Ectodermal cell (in vitro differentiated cells): ENCODE measurements around the gene ABCA1. TPM values are rescaled to one million over a fixed set of nuclear protein-coding genes. Genes with fewer than 3 reads are reported as not detected.
"Not testable (repeated sequence)": the region's sequence is repeated elsewhere in the genome, so short reads cannot be mapped to it uniquely, and the experiment has no call there.

Experiments used
- H3K27ac ChIP-seq: 2 replicates; pipeline ENCODE4 v1.7.0; 2013; ENCODE audit warnings: mild to moderate bottlenecking, low read depth, low read length; ENCODE audit not compliant: insufficient read depth, poor library complexity, severe bottlenecking
- H3K27me3 ChIP-seq: 2 replicates; pipeline ENCODE4 v1.7.0; 2013; ENCODE audit warnings: mild to moderate bottlenecking, low read length; ENCODE audit not compliant: insufficient read depth, control insufficient read depth, poor library complexity, severe bottlenecking
- H3K36me3 ChIP-seq: one replicate; pipeline ENCODE4 v1.7.0; 2013; ENCODE audit warnings: low read length; ENCODE audit not compliant: control insufficient read depth, insufficient read depth
- H3K4me1 ChIP-seq: one replicate; pipeline ENCODE4 v1.7.0; 2013; ENCODE audit warnings: low read length; ENCODE audit not compliant: control insufficient read depth, insufficient read depth
- H3K4me3 ChIP-seq: 2 replicates; pipeline ENCODE4 v1.7.0; 2013; ENCODE audit warnings: low read depth, low read length, control low read depth; ENCODE audit not compliant: insufficient read depth
- H3K9me3 ChIP-seq: 2 replicates; pipeline ENCODE4 v1.7.0; 2013; ENCODE audit warnings: mild to moderate bottlenecking, low read length, moderate library complexity; ENCODE audit not compliant: control insufficient read depth
- WGBS, 2 experiments: methylation state at CpG; one replicate each; pipeline ENCODE4 v1.1.7; 2013; ENCODE audit warnings: missing lambda C conversion rate in 2 of 2; 5-methylcytosine and 5-hydroxymethylcytosine counted together
- polyA plus RNA-seq, 4 experiments: library from polyadenylated mRNA; stranded (reverse); fragments of 50-300 nt; gene quantifications; one replicate each; pipeline ENCODE4 v1.2.3, GENCODE V29; 2013

ABCA1 gene, protein sequence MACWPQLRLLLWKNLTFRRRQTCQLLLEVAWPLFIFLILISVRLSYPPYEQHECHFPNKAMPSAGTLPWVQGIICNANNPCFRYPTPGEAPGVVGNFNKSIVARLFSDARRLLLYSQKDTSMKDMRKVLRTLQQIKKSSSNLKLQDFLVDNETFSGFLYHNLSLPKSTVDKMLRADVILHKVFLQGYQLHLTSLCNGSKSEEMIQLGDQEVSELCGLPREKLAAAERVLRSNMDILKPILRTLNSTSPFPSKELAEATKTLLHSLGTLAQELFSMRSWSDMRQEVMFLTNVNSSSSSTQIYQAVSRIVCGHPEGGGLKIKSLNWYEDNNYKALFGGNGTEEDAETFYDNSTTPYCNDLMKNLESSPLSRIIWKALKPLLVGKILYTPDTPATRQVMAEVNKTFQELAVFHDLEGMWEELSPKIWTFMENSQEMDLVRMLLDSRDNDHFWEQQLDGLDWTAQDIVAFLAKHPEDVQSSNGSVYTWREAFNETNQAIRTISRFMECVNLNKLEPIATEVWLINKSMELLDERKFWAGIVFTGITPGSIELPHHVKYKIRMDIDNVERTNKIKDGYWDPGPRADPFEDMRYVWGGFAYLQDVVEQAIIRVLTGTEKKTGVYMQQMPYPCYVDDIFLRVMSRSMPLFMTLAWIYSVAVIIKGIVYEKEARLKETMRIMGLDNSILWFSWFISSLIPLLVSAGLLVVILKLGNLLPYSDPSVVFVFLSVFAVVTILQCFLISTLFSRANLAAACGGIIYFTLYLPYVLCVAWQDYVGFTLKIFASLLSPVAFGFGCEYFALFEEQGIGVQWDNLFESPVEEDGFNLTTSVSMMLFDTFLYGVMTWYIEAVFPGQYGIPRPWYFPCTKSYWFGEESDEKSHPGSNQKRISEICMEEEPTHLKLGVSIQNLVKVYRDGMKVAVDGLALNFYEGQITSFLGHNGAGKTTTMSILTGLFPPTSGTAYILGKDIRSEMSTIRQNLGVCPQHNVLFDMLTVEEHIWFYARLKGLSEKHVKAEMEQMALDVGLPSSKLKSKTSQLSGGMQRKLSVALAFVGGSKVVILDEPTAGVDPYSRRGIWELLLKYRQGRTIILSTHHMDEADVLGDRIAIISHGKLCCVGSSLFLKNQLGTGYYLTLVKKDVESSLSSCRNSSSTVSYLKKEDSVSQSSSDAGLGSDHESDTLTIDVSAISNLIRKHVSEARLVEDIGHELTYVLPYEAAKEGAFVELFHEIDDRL (N-terminal part only)
- polyA plus RNA-seq (2013, experiment 1 of 4) = 7.8 TPM
- 14.2 TPM for polyA plus RNA-seq (2013, experiment 2 of 4)
- polyA plus RNA-seq (2013, experiment 3 of 4) = 8.0 TPM
- polyA plus RNA-seq (2013, experiment 4 of 4) = 11.2 TPM

DNA sequence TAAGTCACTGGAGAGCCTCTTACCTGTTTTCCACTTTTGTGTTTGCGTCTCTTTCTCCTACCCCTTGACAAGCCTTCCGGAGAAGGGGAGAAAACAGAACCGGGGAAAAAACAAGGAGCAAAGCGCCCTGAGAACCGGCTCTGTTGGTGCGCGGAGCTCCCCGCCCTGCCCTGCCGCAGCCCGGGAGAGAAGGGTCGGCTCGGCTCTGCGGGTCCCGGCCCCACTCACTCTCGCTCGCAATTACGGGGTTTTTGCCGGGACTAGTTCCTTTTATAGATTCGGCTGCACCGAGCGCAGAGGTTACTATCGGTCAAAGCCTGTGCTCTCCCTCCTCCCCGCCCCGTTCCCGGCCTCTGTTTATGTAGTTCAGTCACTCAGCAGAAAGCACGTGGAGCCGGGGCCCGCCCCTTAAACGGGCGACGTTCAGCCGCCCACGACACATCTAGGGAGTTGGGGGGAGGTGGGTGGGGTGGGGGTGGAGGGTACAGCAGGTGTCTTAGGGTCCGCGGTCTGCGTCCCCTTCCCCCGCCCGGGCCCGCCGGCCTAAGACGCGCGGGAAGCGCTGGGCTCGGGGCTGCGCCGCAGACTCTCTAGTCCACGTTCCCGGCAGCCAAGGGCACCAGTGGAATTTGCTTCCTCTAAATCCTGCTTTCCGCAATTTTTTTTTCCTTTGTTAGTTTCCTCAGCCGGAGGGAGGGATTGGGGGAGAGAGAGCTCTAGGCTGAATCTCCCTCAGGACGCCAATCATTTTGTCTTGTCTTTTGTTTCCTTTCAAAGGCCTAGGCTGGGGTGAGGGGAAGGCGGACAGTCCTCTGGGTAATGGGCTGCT lies at the start of gene ABCA1:
ABCA1 (minus strand) TSS at position 244 of the 829 bp plus-strand sequence. CDS start 24,476 bp downstream, outside the sequence.
- H3K36me3 ChIP-seq = no peaks in the 10 kb centered on the region
- H3K9me3 ChIP-seq = no peaks in the 10 kb centered on the region
- peak within 1 kb of the TSS; percentile 83 for H3K4me3 ChIP-seq
- WGBS, 2 experiments = 0 to 1% methylated on average over 52 to 53 of the region's 53 CpGs
- H3K27ac ChIP-seq = peak within 1 kb of the TSS; percentile 69
- H3K4me1 ChIP-seq = no peaks in the 10 kb centered on the region
- H3K27me3 ChIP-seq = no peaks in the 10 kb centered on the region

DNA sequence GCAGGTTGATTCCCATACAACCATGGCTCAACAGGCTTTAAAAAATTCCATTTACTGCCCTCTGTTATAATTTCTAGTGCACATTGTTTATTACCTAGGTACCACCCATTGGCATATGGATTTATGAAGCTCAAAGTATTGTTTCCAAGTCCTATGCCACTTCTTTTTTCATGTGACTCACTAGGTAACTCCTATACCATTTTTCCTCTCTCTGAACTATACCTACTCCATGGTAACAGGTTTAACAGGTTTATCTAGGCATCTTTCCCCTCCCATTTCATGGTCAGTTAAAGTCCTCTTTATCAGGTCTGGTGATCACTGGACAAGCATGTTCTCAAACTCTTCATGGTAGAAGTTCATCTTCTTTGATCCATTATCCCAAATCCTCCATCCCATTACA lies 49.6 kb upstream of the ABCA1 start:
- Histone ChIP-seq H3K4me1 (no peaks in the 10 kb centered on the region), H3K9me3 (no peaks in the 10 kb centered on the region), H3K27ac (no peak overlapping the region), H3K27me3 (no peaks in the 10 kb centered on the region), H3K4me3 (no peak overlapping the region), H3K36me3 (no peaks in the 10 kb centered on the region)

DNA sequence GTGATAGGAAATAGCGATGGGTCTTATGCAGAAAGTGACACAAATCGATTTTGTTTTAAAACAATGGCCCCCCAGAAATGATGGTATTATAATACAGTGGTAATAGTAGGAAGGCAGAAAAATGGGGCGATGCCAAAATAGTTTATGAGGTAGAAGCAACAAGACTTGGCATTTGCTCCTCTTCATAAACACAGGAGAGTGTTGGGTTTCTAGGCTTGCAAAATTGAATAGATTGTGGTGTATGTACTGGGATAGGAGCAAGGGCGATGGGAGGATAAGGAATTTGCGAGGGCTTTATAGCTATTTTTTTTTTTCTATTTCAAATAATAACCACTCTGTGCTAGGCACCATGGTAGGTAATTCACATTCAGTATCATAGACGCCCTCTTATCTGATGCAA lies 49.2 kb upstream of the ABCA1 start:
- 94 to 97% methylated on average over 4 to 6 of the region's 6 CpGs for WGBS, 2 experiments
- H3K4me1 ChIP-seq = no peaks in the 10 kb centered on the region
- H3K27ac ChIP-seq = no peak overlapping the region
- H3K36me3 ChIP-seq = no peaks in the 10 kb centered on the region
- no peak overlapping the region for H3K4me3 ChIP-seq
- no peaks in the 10 kb centered on the region for H3K9me3 ChIP-seq
- H3K27me3 ChIP-seq = no peaks in the 10 kb centered on the region

DNA sequence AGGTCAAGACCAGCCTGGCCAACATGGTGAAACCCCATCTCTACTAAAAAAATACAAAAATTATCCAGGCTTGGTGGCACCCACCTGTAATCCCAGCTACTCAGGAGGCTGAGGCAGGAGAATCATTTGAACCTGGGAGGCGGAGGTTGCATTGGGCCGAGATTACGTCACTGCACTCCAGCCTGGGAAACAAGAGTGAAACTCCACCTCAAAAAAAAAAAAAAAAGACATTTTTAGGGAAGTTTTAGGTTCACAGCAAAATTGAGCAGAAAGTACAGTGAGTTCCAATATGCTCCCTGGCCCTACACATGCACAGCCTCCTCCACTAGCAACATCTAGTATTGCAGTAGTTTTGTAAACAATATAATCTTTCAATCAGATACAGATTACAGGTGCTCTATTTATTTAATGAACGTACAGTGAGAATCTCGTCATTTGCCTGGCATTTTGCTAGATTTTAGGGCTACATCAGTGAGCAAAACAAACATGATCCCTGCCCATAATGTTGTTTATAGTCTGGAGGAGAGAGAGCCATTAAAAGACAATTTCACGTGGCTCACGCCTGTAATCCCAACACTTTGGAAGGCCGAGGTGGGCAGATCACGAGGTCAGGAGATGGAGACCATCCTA lies 48.1 kb upstream of the ABCA1 start:
- H3K36me3 ChIP-seq, H3K27ac ChIP-seq, H3K4me3 ChIP-seq, H3K27me3 ChIP-seq, H3K4me1 ChIP-seq, H3K9me3 ChIP-seq: not testable (repeated sequence)
- WGBS, 2 experiments = 82 to 83% methylated on average over 9 of the region's 9 CpGs

DNA sequence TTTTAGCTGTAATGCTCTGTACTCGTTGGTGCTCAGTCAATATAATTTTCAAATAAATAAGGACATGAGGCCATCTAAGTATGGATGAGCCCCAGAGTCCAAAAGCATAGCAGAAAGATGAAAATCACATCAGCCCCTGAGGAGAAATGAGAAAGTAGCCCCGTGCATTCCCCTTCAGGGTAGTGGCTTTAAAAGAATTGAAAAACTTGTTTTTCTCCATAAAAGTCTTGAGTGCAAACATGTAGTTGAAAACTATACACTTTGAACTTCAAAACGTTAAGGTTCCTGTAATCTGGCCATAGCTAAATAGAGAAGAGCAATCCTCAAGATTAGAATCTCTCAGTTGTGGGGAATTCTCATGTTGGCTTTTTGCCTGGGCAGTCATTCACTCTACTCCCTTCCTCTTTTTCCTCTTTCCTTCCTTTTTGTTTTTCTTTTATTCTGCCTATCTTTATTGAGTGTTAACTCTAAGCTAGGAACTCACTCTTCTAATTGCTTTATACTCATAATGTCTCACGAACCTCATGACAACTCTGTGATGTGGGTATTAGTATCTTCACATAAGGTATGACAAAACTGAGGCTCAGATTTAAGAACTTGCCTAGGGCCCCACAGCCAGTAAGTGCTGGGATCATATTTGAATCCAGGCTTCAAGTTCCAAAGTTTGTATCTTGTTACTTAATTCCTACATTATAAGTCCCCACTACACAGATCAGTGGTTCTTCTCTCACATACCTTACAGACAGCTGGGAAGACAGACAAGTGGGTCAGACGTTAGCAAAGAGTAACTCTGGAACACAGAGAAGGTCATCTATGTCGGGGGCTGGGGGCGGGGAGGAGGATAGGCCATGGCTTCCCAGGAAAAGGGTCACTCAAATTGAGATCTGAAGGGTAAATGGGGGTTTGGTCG lies 46.4 kb upstream of the ABCA1 start:
- Histone ChIP-seq H3K27ac (no peak overlapping the region), H3K4me1 (peaks cover 4% of the 10 kb centered on the region), H3K4me3 (no peak overlapping the region), H3K9me3 (no peaks in the 10 kb centered on the region), H3K36me3 (no peaks in the 10 kb centered on the region), H3K27me3 (no peaks in the 10 kb centered on the region)
- 82% methylated on average over 8 of the region's 8 CpGs for WGBS, 2 experiments

DNA sequence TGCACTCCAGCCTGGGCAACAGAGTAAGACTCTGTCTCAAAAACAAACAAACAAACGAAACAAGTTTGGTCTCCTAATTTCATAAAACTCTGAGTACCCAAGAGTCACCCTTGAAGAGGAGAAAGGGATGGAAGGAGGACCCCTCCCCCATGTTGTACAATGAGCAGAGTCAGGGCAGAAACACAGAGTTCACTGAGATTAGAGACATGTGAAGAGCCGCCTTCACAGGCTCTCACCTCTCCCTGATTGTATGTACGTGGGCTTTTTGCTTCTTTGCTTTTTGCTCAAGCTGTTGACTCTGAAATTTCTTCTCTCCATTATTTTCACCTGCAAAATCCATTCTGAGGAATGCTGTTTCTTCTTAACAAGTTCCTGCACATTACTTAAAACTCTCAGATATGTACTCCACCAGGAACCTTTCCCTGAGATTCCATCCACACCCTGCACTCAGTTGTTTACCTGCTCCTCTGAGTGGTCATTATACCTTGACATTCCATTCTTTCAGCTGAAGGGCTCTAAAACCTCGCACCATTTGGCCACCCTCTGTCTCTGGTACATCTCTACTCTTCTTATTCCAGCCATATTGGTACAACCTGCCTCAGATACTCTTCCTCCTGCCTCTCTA lies 44.4 kb upstream of the ABCA1 start:
- H3K4me3 ChIP-seq = no peak overlapping the region
- H3K27ac ChIP-seq = no peak overlapping the region
- no peaks in the 10 kb centered on the region for H3K9me3 ChIP-seq
- no peaks in the 10 kb centered on the region for H3K27me3 ChIP-seq
- 91 to 94% methylated on average over 4 of the region's 4 CpGs for WGBS, 2 experiments
- no peaks in the 10 kb centered on the region for H3K36me3 ChIP-seq
- H3K4me1 ChIP-seq = peaks cover 11% of the 10 kb centered on the region

DNA sequence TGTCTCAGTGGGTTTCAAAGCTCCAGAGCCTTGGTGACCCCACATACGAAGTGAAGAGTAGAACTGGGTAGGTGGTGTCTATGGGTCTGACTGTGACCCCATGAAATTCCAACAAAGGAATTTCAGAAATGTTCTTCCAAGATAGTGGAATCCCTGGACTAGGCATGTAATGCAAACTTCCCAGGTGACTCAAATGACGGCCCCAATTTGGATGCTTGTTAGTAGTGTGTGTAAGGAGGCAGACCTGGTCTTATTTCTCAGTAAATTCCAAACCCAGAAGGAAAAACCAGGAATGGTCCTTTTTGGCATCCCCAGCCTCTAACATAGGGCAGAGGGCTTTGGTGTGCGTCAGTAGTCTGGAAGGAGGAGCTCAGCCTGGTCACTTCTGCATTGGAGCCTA lies 43.6 kb upstream of the ABCA1 start:
- Histone ChIP-seq H3K36me3 (no peaks in the 10 kb centered on the region), H3K9me3 (no peaks in the 10 kb centered on the region), H3K4me3 (no peak overlapping the region), H3K4me1 (peaks cover 11% of the 10 kb centered on the region), H3K27me3 (no peaks in the 10 kb centered on the region), H3K27ac (no peak overlapping the region)
- 91 to 93% methylated on average over 3 of the region's 3 CpGs for WGBS, 2 experiments

DNA sequence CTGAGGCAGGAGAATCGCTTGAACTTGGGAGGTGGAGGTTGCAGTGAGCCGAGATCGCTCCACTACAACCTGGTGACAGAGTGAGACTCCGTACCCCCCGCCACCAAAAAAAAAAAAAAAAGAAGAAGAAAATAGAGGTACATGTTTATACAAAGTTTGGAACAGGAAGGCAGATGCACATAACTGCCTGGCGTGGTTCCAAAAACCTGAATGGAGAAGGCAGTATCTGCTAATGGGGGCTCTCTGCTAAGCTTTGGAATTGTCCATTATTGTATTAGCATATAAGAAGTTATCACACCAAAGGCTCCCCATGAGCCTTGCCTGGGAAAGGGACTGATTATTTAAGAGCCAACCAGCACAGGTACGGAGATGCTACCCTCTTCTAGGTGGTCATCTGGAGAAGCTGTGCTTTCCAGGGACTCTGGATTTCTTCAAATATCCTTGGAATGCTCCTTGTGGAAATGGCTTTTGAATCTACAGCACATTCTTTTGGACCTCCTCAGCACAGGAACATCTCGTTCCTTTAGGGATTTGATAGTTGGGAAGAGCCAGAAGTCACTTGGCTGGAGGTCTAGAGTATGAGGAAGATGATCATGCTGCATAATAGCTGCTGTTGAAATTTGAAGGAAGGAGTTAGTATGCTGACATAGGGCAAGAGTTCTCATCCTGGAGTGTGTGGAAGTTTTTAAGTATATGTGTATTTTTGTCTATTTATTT lies 42.5 kb upstream of the ABCA1 start:
- Histone ChIP-seq H3K36me3 (no peaks in the 10 kb centered on the region), H3K27ac (no peak overlapping the region), H3K4me3 (no peak overlapping the region), H3K27me3 (no peaks in the 10 kb centered on the region), H3K9me3 (no peaks in the 10 kb centered on the region), H3K4me1 (peaks cover 11% of the 10 kb centered on the region)
- 90 to 96% methylated on average over 8 of the region's 8 CpGs for WGBS, 2 experiments
